Heart left ventricle (tissue), 13 donors: ENCODE measurements around the gene NANS.

Source experiments
- CTCF ChIP-seq, 12 donors: fragments of 200-600 bp; sonication (generic) in 4 of 12; IDR thresholded peaks; one replicate each; pipeline versions ENCODE4 v1.5.0 to v1.8.0; 2018 to 2022; ENCODE audit warnings: antibody characterized with exemption in 12 of 12, mild to moderate bottlenecking in 5 of 12
- POLR2A ChIP-seq, 2 donors: fragments of 450-650 bp; IDR thresholded peaks; one replicate each; pipeline ENCODE4 v1.6.1; 2017; ENCODE audit warnings: antibody characterized with exemption in 2 of 2, mild to moderate bottlenecking in 2 of 2, moderate library complexity in 2 of 2
- donor health status: ischemic (EF 13 %, LVEDD 7.1; RV severe dilation, severe dysfunction).
- donor health status: DM: no; HTN: yes; CAD: no.
- donor health status: DM: no; HTN: no; CAD: no.
- donor health status: ischemic (EF 25% LVEDD 6.9; RV normal size, moderate dysfunction).
- donor health status: ischemic (EF 25% LVEDD 5.7; RV mildly dilated, moderate dysfunction).
- donor health status: ischemic (EF 35%, LVEDD 5.7; RV mildly dilated, moderate dysfunction).
- donor health status: nonischemic (EF 11% LVEDD 7.7; RV severe dilation, severe dysfunction).
- donor health status: DM: yes; HTN: yes; CAD: no.
- donor health status: PGD.
- donor health status: ischemic (EF 29% LVEDD 5.4; RV normal size, mild dysfunction).
- donor health status: nonischemic (EF 23%, LVEDD 6.1; RV moderate dilation, normal function).

- no peak for TF ChIP-seq POLR2A (IDR thresholded peaks at IDR 0.05)
- TF ChIP-seq CTCF (IDR thresholded peaks at IDR 0.05): no peak
These were observed 14.2 kb downstream of the NANS start for GRCh38 chr9:98070704-98071103.
